Measurements from ENCODE around the gene NELL1. TPM values are rescaled to one million over a fixed set of nuclear protein-coding genes. Genes with fewer than 3 reads are reported as not detected.

Gene NELL1
- total RNA-seq, 6 experiments from 2014 or later, result not detected

DNA sequence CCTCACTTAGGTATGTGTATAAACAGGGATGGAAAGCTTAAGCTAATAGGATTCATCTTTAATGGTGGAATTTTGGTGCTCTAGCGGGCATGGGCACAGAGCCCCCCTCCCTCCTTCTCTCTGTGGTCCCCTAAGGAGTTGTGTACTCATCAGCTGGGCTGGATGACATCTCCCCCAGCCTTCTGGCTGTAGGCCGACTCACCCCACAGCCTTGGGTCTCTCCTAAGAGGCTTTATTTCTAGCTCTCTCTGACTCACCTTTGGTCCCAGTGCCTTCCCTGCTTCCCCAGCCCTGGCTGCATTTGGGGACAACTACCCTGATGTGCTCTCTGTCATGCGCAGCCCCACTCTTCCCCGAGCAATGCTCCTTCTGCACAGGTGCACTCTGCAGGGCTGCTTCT lies 43.1 kb upstream of the NELL1 start:
- WGBS (ENCODE audit: insufficient coverage, low coverage, low lambda C conversion rate, missing lambda C conversion rate), result 63% methylated on average over 4 of the region's 4 CpGs
- DNase-seq (no peak), ATAC-seq (no peak)
- Histone ChIP-seq H3K4me3 (no peak overlapping the region), H3K27ac (no peak overlapping the region), H3K36me3 (no peaks in the 10 kb centered on the region), H3K4me1 (no peaks in the 10 kb centered on the region), H3K9me3 (no peaks in the 10 kb centered on the region), H3K27me3 (no peaks in the 10 kb centered on the region)
- TF ChIP-seq, protein P1, sequence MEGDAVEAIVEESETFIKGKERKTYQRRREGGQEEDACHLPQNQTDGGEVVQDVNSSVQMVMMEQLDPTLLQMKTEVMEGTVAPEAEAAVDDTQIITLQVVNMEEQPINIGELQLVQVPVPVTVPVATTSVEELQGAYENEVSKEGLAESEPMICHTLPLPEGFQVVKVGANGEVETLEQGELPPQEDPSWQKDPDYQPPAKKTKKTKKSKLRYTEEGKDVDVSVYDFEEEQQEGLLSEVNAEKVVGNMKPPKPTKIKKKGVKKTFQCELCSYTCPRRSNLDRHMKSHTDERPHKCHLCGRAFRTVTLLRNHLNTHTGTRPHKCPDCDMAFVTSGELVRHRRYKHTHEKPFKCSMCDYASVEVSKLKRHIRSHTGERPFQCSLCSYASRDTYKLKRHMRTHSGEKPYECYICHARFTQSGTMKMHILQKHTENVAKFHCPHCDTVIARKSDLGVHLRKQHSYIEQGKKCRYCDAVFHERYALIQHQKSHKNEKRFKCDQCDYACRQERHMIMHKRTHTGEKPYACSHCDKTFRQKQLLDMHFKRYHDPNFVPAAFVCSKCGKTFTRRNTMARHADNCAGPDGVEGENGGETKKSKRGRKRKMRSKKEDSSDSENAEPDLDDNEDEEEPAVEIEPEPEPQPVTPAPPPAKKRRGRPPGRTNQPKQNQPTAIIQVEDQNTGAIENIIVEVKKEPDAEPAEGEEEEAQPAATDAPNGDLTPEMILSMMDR (IDR thresholded peaks at IDR 0.05), result no peak
- no peak for TF ChIP-seq POLR2A (IDR thresholded peaks at IDR 0.05)
- intact Hi-C loops (cut with DNase I), result no loop called here

DNA sequence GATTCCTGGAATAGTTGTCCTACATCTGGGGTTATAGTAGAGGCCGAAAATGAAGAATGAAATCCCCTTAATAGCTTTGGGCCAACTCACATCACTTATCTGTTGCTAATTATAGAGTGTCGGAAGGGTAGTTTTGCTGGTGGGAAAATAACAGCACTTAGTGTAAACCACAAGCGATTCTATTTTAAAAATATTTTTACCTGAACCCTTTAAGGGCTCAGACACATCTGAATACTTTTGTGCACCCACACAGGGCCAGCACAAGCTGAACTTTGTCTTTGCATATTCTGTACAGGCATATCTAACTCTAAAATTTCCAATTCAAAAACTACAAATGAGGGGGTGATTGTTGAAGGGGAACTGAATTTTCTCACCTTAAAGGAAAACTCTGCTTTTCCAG lies 42.4 kb upstream of the NELL1 start:
- H3K4me1 ChIP-seq, result peaks cover 0 to 6% (median 0%) of the 10 kb centered on the region in 4 donors
- TF ChIP-seq, protein P1 (IDR thresholded peaks at IDR 0.05), result no peak
- TF ChIP-seq POLR2A (IDR thresholded peaks at IDR 0.05), result no peak
- no peaks in the 10 kb centered on the region for H3K27me3 ChIP-seq
- DNase-seq, result no peak
- intact Hi-C loops (cut with DNase I), result no loop called here
- 56% methylated on average over 3 of the region's 3 CpGs for WGBS (ENCODE audit: insufficient coverage, low coverage, low lambda C conversion rate, missing lambda C conversion rate)
- H3K4me3 ChIP-seq, result no peak overlapping the region
- no peaks in the 10 kb centered on the region for H3K9me3 ChIP-seq
- H3K27ac ChIP-seq, result no peak overlapping the region
- no peaks in the 10 kb centered on the region for H3K36me3 ChIP-seq
- no peak for ATAC-seq

DNA sequence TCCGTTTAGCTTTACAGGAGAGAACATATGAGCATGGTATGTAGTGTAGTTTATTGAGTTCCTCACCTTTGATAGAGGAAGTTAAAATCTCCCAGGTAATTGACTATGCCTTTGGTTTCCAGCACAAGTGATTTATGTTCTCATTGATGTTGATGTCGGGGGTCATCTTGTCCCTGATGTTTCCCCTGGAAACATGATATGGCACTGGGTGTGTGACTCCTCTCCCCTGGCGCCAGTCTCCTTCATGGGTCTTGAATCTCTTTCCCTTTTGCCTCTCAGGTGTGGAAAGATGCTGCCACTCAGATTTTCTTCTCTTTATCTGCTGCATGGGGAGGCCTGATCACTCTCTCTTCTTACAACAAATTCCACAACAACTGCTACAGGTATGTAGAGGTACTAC lies 41.7 kb upstream of the NELL1 start:
- Histone ChIP-seq H3K4me1 (peaks cover 0 to 13% (median 0%) of the 10 kb centered on the region in 4 donors), H3K9me3 (no peaks in the 10 kb centered on the region), H3K27me3 (no peaks in the 10 kb centered on the region), H3K4me3 (no peak overlapping the region), H3K27ac (no peak overlapping the region), H3K36me3 (no peaks in the 10 kb centered on the region)
- TF ChIP-seq, protein P1 (IDR thresholded peaks at IDR 0.05), result no peak
- TF ChIP-seq POLR2A (IDR thresholded peaks at IDR 0.05), result no peak
- WGBS (ENCODE audit: insufficient coverage, low coverage, low lambda C conversion rate, missing lambda C conversion rate), result 56% methylated on average over 3 of the region's 3 CpGs
- intact Hi-C loops (cut with DNase I), result no loop called here
- ATAC-seq, result no peak
- no peak for DNase-seq

DNA sequence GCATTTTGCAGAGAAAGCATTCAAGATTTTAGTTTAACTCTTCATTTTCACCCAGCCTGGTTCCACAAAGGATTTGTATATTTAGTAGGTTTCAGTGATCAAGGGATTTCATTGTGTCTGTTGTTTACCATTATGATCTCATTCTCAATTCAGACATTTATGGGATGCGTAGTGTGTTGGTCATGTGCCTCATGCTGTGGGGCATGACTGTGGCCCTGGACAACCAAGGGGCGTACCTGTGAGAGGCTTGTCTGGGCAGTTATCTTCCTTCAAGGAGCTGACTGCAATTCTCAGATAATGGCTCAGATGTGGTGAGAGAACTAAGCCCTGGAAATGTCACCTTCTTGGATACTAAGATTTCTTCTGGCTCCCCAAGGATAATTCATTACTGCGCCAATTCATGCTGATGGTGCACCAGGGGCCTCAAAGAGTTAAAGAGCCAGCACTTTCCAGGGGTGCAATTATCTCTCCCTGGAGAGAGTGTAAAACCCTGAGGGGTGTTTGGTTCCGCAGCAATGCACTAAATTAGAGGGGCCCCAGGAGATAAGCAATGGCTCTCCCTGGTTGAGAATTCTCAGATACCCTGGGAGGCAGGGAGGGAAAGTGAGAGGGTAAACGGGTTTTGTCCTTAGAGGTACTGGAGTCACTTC lies 37.7 kb upstream of the NELL1 start:
- DNase-seq, result no peak
- peak in 1 of 4 donors; percentile 48 for ATAC-seq
- WGBS (ENCODE audit: insufficient coverage, low coverage, low lambda C conversion rate, missing lambda C conversion rate), result 70% methylated on average over 3 of the region's 5 CpGs
- H3K4me1 ChIP-seq, result peaks cover 0 to 14% (median 0%) of the 10 kb centered on the region in 4 donors
- no peaks in the 10 kb centered on the region for H3K9me3 ChIP-seq
- no peak for TF ChIP-seq POLR2A (IDR thresholded peaks at IDR 0.05)
- TF ChIP-seq, protein P1 (IDR thresholded peaks at IDR 0.05), result no peak
- no peak overlapping the region for H3K4me3 ChIP-seq
- no peaks in the 10 kb centered on the region for H3K36me3 ChIP-seq
- H3K27me3 ChIP-seq, result no peaks in the 10 kb centered on the region
- H3K27ac ChIP-seq, result no peak overlapping the region
- intact Hi-C loops (cut with DNase I), result no loop called here
